Eye (tissue), 1 donor: Measurements from ENCODE around the gene GRIK4.
"Not testable (repeated sequence)": the region's sequence is repeated elsewhere in the genome, so short reads cannot be mapped to it uniquely, and the experiment has no call there.

ENCODE experiments used
- DNase-seq: peaks from one replicate; pipeline ENCODE4 v3.0.0-alpha.2; 2015

GRIK4 gene

GRCh38 chr11:120576606-120577005, 65.1 kb downstream of the GRIK4 start:
- no peak for DNase-seq

- DNase-seq = no peak
These were observed 65.5 kb downstream of the GRIK4 start for GRCh38 chr11:120577041-120577440.

GRCh38 chr11:120577624-120578363, 66.2 kb downstream of the GRIK4 start:
- no peak for DNase-seq

- no peak for DNase-seq
These were observed 67.1 kb downstream of the GRIK4 start for GRCh38 chr11:120578596-120579154.

GRCh38 chr11:120579611-120580031, 68.1 kb downstream of the GRIK4 start:
- no peak for DNase-seq

GRCh38 chr11:120581313-120581712, 69.8 kb downstream of the GRIK4 start:
- no peak for DNase-seq

- not testable (repeated sequence) for DNase-seq
These were observed 71.0 kb downstream of the GRIK4 start for GRCh38 chr11:120582535-120582934.

- no peak for DNase-seq
These were observed 74.5 kb downstream of the GRIK4 start for GRCh38 chr11:120586072-120586471.

GRCh38 chr11:120586728-120587127, 75.2 kb downstream of the GRIK4 start:
- DNase-seq = no peak

GRCh38 chr11:120587299-120587698, 75.8 kb downstream of the GRIK4 start:
- no peak for DNase-seq

GRCh38 chr11:120589376-120589775, 77.8 kb downstream of the GRIK4 start:
- no peak for DNase-seq

GRCh38 chr11:120590472-120590871, 78.9 kb downstream of the GRIK4 start:
- DNase-seq = no peak

- no peak for DNase-seq
These were observed 83.2 kb downstream of the GRIK4 start for GRCh38 chr11:120594746-120595145.

- DNase-seq = no peak
These were observed 84.0 kb downstream of the GRIK4 start for GRCh38 chr11:120595557-120595956.

- DNase-seq = peak; percentile 43
These were observed 86.0 kb downstream of the GRIK4 start for GRCh38 chr11:120597250-120598215.

- DNase-seq = no peak
These were observed 87.1 kb downstream of the GRIK4 start for GRCh38 chr11:120598517-120599257.

GRCh38 chr11:120599816-120600420, 88.4 kb downstream of the GRIK4 start:
- no peak for DNase-seq

- DNase-seq = no peak
These were observed 90.0 kb downstream of the GRIK4 start for GRCh38 chr11:120601536-120601935.

GRCh38 chr11:120603071-120603470, 91.5 kb downstream of the GRIK4 start:
- no peak for DNase-seq

- DNase-seq = no peak
These were observed 93.9 kb downstream of the GRIK4 start for GRCh38 chr11:120605469-120605868.

GRCh38 chr11:120606211-120607010, 94.9 kb downstream of the GRIK4 start:
- DNase-seq = no peak
